Activated B cell treated with CpG ODN at 0.5 μM for 24 hours (primary cell): ENCODE data around the gene SPOCK1. TPM values are rescaled to one million over a fixed set of nuclear protein-coding genes. Genes with fewer than 3 reads are reported as not detected.

Source experiments
- ATAC-seq: fragments of 200-7000 bp; cut with Tn5 transposase; one replicate; pipeline ENCODE4 v1.10.0; 2021; ENCODE audit warnings: low read depth, mild to moderate bottlenecking, moderate library complexity
- CTCF ChIA-PET: fragments of 350-600 bp; sonication (Branson Sonifier 250); formaldehyde crosslinking; loops from one replicate; lab custom pipeline; 2021; ENCODE audit warnings: antibody characterized with exemption; lab: Charles Lee
- POLR2A ChIA-PET: fragments of 350-600 bp; sonication (Branson Sonifier 250); formaldehyde crosslinking; loops from one replicate; lab custom pipeline; 2021; ENCODE audit warnings: antibody characterized with exemption; lab: Charles Lee
- DNase-seq: peaks from one replicate; pipeline ENCODE4 v3.0.0; 2022
- H3K27ac Mint-ChIP-seq: one replicate; pipeline ENCODE4 v1.8.0; 2020; ENCODE audit warnings: mixed read lengths
- H3K27me3 Mint-ChIP-seq: one replicate; pipeline ENCODE4 v1.8.0; 2021; ENCODE audit warnings: mixed read lengths
- H3K36me3 Mint-ChIP-seq: one replicate; pipeline ENCODE4 v1.8.0; 2021; ENCODE audit warnings: low read depth, mixed read lengths
- H3K4me1 Mint-ChIP-seq: one replicate; pipeline ENCODE4 v1.8.0; 2021; ENCODE audit warnings: mixed read lengths
- H3K4me3 Mint-ChIP-seq: one replicate; pipeline ENCODE4 v1.8.0; 2020; ENCODE audit warnings: mild to moderate bottlenecking, mixed read lengths
- H3K9me3 Mint-ChIP-seq: one replicate; pipeline ENCODE4 v1.8.0; 2020; ENCODE audit warnings: mixed read lengths
- CTCF ChIP-seq: fragments of 200-600 bp; IDR thresholded peaks from one replicate; pipeline ENCODE4 v1.8.0; 2022; ENCODE audit warnings: antibody characterized with exemption, mild to moderate bottlenecking
- intact Hi-C: fragments of 100-400 bp; cut with micrococcal nuclease; formaldehyde crosslinking; loops from one replicate; pipeline ENCODE4 v1.15.1; 2024
- total RNA-seq: library from RNA; stranded (reverse); gene quantifications from 2 replicates; pipeline ENCODE4 v1.2.3, GENCODE V29; 2022

The SPOCK1 gene
- total RNA-seq, 1 donor from 2014 or later: not detected

DNA sequence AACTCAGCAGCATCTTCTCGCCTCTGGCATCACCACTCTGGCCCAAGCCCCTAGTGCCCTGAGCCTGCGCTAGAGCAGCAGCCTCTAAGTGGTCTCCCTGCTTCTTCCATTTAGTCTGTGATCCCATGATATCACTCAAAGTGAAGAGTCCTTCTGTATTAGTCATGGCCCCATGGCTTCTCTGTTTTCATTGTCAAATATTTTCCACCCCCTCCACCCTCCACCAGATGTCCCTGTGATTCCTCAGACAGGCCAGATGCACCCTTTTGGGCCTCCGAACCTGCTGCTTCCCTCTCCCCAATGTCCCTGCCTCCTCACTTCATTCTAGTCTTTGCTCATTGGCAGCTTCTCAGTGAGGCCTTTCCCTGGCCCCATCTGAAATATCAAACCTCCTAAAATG lies 299.2 kb downstream of the SPOCK1 start:
- H3K4me3 Mint-ChIP-seq: no peak overlapping the region
- intact Hi-C loops: no loop called here

DNA sequence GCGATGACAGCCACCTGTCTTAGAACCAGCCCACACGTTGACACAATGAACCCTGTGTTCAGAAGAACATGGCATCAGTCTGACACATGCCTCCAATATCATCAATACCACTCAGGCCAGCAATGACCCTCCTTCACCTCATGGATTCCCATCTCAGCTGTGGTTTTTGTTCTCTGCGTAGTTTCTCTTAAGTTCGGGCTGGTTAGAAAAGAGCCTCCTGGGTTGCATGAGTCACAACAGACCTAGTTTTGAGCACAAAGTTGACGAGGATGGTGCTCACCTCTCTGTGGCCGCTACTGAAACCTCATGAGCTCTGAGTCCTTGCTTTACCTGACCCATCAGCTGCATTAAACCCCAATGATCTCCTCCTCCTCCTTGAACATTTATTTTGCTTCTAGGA lies 299.9 kb downstream of the SPOCK1 start:
- no peaks in the 10 kb centered on the region for H3K9me3 Mint-ChIP-seq
- POLR2A ChIA-PET: no interaction called here
- ATAC-seq (no peak), DNase-seq (no peak)
- TF ChIP-seq CTCF: no peak
- no peaks in the 10 kb centered on the region for H3K36me3 Mint-ChIP-seq
- no peak overlapping the region for H3K27ac Mint-ChIP-seq
- no peaks in the 10 kb centered on the region for H3K4me1 Mint-ChIP-seq
- H3K4me3 Mint-ChIP-seq: no peak overlapping the region
- peaks cover 3% of the 10 kb centered on the region for H3K27me3 Mint-ChIP-seq
- CTCF ChIA-PET: no interaction called here
- intact Hi-C loops: no loop called here

More for the DNA sequence above, 299.2 kb downstream of the SPOCK1 start:
- H3K27me3 Mint-ChIP-seq: peaks cover 3% of the 10 kb centered on the region
- H3K36me3 Mint-ChIP-seq: no peaks in the 10 kb centered on the region
- POLR2A ChIA-PET: no interaction called here
- no peak for TF ChIP-seq CTCF
- no peaks in the 10 kb centered on the region for H3K9me3 Mint-ChIP-seq
- CTCF ChIA-PET: no interaction called here
- DNase-seq: no peak
- no peaks in the 10 kb centered on the region for H3K4me1 Mint-ChIP-seq
- no peak for ATAC-seq
- no peak overlapping the region for H3K27ac Mint-ChIP-seq

- H3K27me3 Mint-ChIP-seq: no peaks in the 10 kb centered on the region
- H3K36me3 Mint-ChIP-seq: no peaks in the 10 kb centered on the region
- TF ChIP-seq CTCF: no peak
- H3K27ac Mint-ChIP-seq: no peak overlapping the region
- ChIA-PET CTCF (no interaction called here), POLR2A (no interaction called here)
- intact Hi-C loops: no loop called here
- H3K4me1 Mint-ChIP-seq: no peaks in the 10 kb centered on the region
- no peak for ATAC-seq
- DNase-seq: no peak
- H3K9me3 Mint-ChIP-seq: no peaks in the 10 kb centered on the region
- no peak overlapping the region for H3K4me3 Mint-ChIP-seq
Observed at GRCh38 chr5:137195483-137195882, 303.6 kb downstream of the SPOCK1 start.

- H3K27me3 Mint-ChIP-seq: no peaks in the 10 kb centered on the region
- ChIA-PET POLR2A (no interaction called here), CTCF (no interaction called here)
- intact Hi-C loops: no loop called here
- no peaks in the 10 kb centered on the region for H3K4me1 Mint-ChIP-seq
- TF ChIP-seq CTCF: no peak
- H3K27ac Mint-ChIP-seq: no peak overlapping the region
- H3K4me3 Mint-ChIP-seq: no peak overlapping the region
- ATAC-seq: no peak
- no peaks in the 10 kb centered on the region for H3K36me3 Mint-ChIP-seq
- H3K9me3 Mint-ChIP-seq: no peaks in the 10 kb centered on the region
- DNase-seq: no peak
Observed at GRCh38 chr5:137194300-137194699, 304.8 kb downstream of the SPOCK1 start.

- ATAC-seq (no peak), DNase-seq (no peak)
- ChIA-PET POLR2A (no interaction called here), CTCF (no interaction called here)
- no peaks in the 10 kb centered on the region for H3K4me1 Mint-ChIP-seq
- H3K9me3 Mint-ChIP-seq: no peaks in the 10 kb centered on the region
- no peaks in the 10 kb centered on the region for H3K27me3 Mint-ChIP-seq
- no peak for TF ChIP-seq CTCF
- H3K27ac Mint-ChIP-seq: no peak overlapping the region
- no peaks in the 10 kb centered on the region for H3K36me3 Mint-ChIP-seq
- intact Hi-C loops: no loop called here
- H3K4me3 Mint-ChIP-seq: no peak overlapping the region
Observed at GRCh38 chr5:137192293-137192743, 306.8 kb downstream of the SPOCK1 start.
